ENCODE measurements around the gene CKAP4.

Gene CKAP4

DNA sequence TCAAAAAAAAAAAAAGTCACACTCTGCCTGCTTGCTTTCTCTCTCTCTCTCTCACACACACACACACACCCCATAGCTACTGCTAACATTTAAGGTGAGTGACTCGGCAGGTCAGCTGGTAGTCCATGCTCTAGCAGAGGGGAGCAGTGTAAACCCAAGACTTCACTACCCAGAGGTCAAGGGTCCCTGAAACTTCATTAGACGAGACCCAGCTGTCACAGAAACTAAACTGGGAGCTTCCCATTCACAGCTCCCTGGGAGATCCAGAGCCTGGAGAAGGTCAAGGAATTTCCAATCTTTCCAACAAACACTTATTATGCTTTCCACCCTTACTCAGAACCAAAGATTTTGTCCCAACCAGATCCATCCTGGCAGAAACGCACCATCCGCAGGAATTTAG lies 33.2 kb downstream of the CKAP4 start:
- no peaks in the 10 kb centered on the region for H3K36me3 ChIP-seq (ENCODE audit: insufficient read depth, low read depth, low read length)
- H3K9ac ChIP-seq (ENCODE audit: low read depth, low read length): no peak overlapping the region
- H3K4me1 ChIP-seq (ENCODE audit: insufficient read depth, low read length): no peaks in the 10 kb centered on the region
- H3K4me3 ChIP-seq (ENCODE audit: low read length): no peak overlapping the region
- H3K27me3 ChIP-seq (ENCODE audit: insufficient read depth, low read length): no peaks in the 10 kb centered on the region
- H3K9me3 ChIP-seq (ENCODE audit: insufficient read depth, low read depth, low read length): peaks cover 14% of the 10 kb centered on the region
- no peak overlapping the region for H3K27ac ChIP-seq (ENCODE audit: low read length)

DNA sequence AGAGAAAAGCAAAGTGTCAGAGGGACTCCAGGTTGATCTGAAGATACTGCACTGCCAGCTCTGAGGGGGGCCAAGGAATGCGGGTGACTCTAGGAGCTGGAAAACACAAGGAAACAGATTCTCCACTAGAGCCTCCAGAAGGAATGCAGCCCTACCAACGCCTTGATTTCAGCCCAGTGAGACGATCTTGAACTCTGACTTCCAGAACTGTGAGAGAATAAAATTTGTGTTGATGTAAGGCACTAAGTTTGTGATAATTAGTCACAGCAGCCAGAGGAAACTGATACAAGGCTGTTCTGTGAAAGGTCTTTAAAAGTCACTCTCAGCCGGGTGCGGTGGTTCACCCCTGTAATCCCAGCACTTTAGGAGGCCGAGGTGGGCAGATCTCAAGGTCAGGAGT lies 34.2 kb downstream of the CKAP4 start:
- H3K9me3 ChIP-seq (ENCODE audit: insufficient read depth, low read depth, low read length): peaks cover 14% of the 10 kb centered on the region
- H3K4me3 ChIP-seq (ENCODE audit: low read length): no peak overlapping the region
- no peak overlapping the region for H3K9ac ChIP-seq (ENCODE audit: low read depth, low read length)
- H3K27me3 ChIP-seq (ENCODE audit: insufficient read depth, low read length): no peaks in the 10 kb centered on the region
- H3K27ac ChIP-seq (ENCODE audit: low read length): no peak overlapping the region
- no peaks in the 10 kb centered on the region for H3K4me1 ChIP-seq (ENCODE audit: insufficient read depth, low read length)
- no peaks in the 10 kb centered on the region for H3K36me3 ChIP-seq (ENCODE audit: insufficient read depth, low read depth, low read length)

DNA sequence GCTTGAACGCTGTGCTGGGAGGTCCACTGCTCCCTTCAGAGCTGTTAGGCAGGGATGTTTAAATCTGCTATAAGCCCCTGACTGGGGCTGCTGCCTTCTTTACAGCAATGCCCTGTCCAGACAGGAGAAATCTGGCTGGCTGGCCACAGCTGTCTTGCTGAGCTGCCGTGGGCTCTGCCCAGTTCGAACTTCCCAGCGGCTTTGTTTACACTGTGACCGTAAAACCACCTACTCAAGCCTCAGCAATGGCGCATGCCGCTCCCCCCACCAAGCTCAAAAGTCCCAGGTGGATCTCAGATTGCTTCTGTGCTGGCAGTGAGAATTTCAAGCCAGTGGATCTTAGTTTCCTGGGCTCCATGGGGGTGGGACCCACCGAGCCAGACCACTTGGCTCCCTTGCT lies 35.8 kb downstream of the CKAP4 start:
- Histone ChIP-seq H3K36me3 (ENCODE audit: insufficient read depth, low read depth, low read length) (no peaks in the 10 kb centered on the region), H3K27me3 (ENCODE audit: insufficient read depth, low read length) (no peaks in the 10 kb centered on the region), H3K4me1 (ENCODE audit: insufficient read depth, low read length) (no peaks in the 10 kb centered on the region), H3K9me3 (ENCODE audit: insufficient read depth, low read depth, low read length) (no peaks in the 10 kb centered on the region), H3K4me3 (ENCODE audit: low read length) (no peak overlapping the region), H3K9ac (ENCODE audit: low read depth, low read length) (no peak overlapping the region), H3K27ac (ENCODE audit: low read length) (no peak overlapping the region)

DNA sequence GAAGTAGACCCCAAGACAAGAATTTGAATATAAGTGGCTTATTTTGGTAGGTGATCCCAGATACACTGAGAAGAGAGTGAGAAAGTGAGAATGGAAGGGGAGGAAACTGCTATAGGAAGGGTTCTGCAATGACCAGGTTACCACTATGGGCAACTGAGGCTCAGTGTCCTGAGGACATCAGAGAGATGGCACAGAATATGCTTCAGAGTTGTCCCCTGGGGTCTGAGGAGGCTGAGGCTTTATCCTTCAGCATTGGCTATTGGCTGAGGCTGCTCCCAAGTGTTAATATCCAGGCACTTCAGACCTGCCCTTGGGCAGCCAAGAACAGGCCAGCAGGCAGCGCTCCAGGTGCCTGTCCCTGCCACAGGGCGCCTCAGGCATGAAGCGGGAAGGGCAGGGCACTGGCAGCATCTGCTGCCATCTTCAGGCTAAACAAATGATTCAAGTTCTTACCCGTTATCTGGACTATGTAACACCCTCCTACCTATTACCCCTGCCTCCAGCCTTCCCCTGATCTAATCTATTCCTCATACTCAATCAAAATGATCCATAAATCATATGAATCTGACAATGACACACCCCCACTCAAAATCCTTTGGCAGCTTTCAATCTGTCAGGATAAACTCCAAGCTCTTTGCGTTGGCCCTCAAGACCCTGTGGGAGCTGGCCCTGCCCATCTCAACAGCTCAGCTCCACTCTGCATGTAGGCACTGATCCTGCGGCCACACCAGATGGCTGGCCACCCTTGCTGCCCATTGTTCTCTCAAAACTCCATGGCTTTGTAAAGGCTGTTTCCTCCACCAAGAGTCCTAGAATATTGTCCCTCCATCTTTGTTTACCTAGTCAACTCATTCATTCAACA lies 42.4 kb downstream of the CKAP4 start:
- H3K27ac ChIP-seq (ENCODE audit: low read length): no peak overlapping the region
- H3K9ac ChIP-seq (ENCODE audit: low read depth, low read length): no peak overlapping the region
- H3K4me3 ChIP-seq (ENCODE audit: low read length): no peak overlapping the region
- H3K27me3 ChIP-seq (ENCODE audit: insufficient read depth, low read length): no peaks in the 10 kb centered on the region
- H3K4me1 ChIP-seq (ENCODE audit: insufficient read depth, low read length): no peaks in the 10 kb centered on the region
- H3K36me3 ChIP-seq (ENCODE audit: insufficient read depth, low read depth, low read length): no peaks in the 10 kb centered on the region
- no peaks in the 10 kb centered on the region for H3K9me3 ChIP-seq (ENCODE audit: insufficient read depth, low read depth, low read length)

DNA sequence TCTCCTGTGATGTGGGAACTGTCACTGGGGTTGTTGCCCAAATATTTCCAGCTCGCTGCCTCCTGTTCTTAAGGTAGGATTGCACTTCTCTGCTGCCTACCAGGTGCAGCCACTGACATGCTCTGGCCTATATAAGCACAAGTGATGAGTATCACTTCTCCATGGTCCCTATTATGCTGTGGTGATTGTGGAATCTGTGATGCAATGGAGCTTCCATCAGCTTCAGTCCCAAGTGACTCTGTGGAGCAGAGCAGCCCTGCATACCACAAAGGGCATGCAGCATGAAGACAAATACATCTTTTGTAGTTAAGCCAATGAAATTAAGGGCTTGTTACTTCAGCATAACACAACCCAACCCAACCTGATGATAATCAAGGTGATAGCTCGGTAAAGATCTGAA lies 43.5 kb downstream of the CKAP4 start:
- H3K9ac ChIP-seq (ENCODE audit: low read depth, low read length): no peak overlapping the region
- no peaks in the 10 kb centered on the region for H3K27me3 ChIP-seq (ENCODE audit: insufficient read depth, low read length)
- no peak overlapping the region for H3K4me3 ChIP-seq (ENCODE audit: low read length)
- no peaks in the 10 kb centered on the region for H3K9me3 ChIP-seq (ENCODE audit: insufficient read depth, low read depth, low read length)
- H3K27ac ChIP-seq (ENCODE audit: low read length): no peak overlapping the region
- H3K36me3 ChIP-seq (ENCODE audit: insufficient read depth, low read depth, low read length): no peaks in the 10 kb centered on the region
- H3K4me1 ChIP-seq (ENCODE audit: insufficient read depth, low read length): no peaks in the 10 kb centered on the region

DNA sequence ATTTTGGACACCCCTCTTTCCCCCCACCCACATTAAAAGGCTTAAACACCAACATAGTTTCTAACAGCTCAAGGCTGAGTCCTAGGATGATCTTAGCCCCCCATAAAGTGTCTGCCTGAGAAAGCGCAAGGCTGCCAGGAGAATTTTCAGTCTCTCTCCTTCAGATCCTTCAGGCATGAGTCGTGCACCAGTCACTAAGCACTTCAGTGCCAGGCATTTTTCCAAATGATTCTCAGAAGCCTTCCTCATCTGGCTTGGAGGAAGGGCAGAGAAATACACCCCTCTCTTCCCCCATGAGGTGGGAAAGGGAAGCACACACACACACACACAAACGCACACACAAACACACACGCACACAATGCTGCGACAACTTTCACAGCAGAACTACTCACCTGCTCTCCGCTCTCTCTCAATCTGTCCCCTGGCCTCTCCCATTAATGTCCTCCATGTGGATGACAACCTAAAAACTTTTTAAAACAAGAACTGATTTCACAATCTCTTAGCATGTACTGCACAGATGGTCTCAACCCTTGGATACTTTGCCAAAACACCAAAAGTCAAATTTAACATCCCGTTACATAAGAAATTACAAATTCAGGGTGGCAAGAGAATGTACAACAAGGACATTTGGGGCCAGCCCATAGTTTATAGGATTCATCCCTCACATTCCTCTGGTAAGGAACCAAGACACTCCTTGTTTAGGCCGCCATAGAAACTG lies 49.8 kb downstream of the CKAP4 start:
- H3K4me3 ChIP-seq (ENCODE audit: low read length): no peak overlapping the region
- H3K27ac ChIP-seq (ENCODE audit: low read length): no peak overlapping the region
- H3K27me3 ChIP-seq (ENCODE audit: insufficient read depth, low read length): no peaks in the 10 kb centered on the region
- H3K36me3 ChIP-seq (ENCODE audit: insufficient read depth, low read depth, low read length): no peaks in the 10 kb centered on the region
- H3K4me1 ChIP-seq (ENCODE audit: insufficient read depth, low read length): no peaks in the 10 kb centered on the region
- no peaks in the 10 kb centered on the region for H3K9me3 ChIP-seq (ENCODE audit: insufficient read depth, low read depth, low read length)
- no peak overlapping the region for H3K9ac ChIP-seq (ENCODE audit: low read depth, low read length)

DNA sequence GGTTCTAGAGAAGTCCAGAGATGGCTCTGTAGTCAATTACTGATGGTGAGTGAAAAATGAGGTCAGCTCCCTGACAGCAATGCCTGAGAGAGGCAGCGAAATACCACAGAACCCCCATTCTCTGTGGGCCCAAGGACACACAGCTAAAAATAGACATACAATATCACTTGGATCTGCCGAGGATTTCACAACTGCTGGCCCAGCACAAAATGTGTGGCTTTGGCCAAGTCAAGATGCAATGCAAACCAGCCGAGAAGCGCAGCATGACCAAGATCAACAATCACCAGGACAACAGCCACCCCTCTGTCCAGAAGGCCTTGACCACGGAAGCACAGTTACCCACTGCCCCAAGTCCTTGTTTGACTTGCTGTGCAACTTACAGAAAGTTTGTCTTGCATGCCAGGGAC lies 52.2 kb downstream of the CKAP4 start:
- no peak overlapping the region for H3K4me3 ChIP-seq (ENCODE audit: low read length)
- no peaks in the 10 kb centered on the region for H3K9me3 ChIP-seq (ENCODE audit: insufficient read depth, low read depth, low read length)
- H3K27me3 ChIP-seq (ENCODE audit: insufficient read depth, low read length): no peaks in the 10 kb centered on the region
- no peak overlapping the region for H3K27ac ChIP-seq (ENCODE audit: low read length)
- H3K36me3 ChIP-seq (ENCODE audit: insufficient read depth, low read depth, low read length): no peaks in the 10 kb centered on the region
- H3K4me1 ChIP-seq (ENCODE audit: insufficient read depth, low read length): no peaks in the 10 kb centered on the region
- H3K9ac ChIP-seq (ENCODE audit: low read depth, low read length): no peak overlapping the region

DNA sequence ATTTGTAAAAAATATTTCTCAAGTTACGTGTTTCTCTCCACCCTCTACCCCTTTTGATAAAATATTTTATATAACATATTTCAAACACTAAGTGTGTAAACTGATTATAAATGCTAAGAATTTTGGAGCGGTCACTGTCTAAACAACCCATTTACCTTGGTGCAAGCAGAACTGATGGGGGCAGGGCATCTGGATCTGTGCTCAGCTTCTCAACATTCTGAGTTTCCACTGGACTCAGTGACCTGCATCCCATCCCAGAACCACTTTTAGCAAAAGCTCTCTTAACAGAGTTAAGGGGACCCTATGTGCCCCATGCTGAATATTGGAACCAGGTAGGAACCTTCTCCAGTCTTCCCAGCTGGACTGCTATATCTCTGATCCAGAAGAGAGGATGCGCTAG lies 53.5 kb downstream of the CKAP4 start:
- H3K36me3 ChIP-seq (ENCODE audit: insufficient read depth, low read depth, low read length): no peaks in the 10 kb centered on the region
- H3K4me3 ChIP-seq (ENCODE audit: low read length): no peak overlapping the region
- H3K27me3 ChIP-seq (ENCODE audit: insufficient read depth, low read length): no peaks in the 10 kb centered on the region
- no peaks in the 10 kb centered on the region for H3K9me3 ChIP-seq (ENCODE audit: insufficient read depth, low read depth, low read length)
- H3K4me1 ChIP-seq (ENCODE audit: insufficient read depth, low read length): no peaks in the 10 kb centered on the region
- no peak overlapping the region for H3K27ac ChIP-seq (ENCODE audit: low read length)
- no peak overlapping the region for H3K9ac ChIP-seq (ENCODE audit: low read depth, low read length)

DNA sequence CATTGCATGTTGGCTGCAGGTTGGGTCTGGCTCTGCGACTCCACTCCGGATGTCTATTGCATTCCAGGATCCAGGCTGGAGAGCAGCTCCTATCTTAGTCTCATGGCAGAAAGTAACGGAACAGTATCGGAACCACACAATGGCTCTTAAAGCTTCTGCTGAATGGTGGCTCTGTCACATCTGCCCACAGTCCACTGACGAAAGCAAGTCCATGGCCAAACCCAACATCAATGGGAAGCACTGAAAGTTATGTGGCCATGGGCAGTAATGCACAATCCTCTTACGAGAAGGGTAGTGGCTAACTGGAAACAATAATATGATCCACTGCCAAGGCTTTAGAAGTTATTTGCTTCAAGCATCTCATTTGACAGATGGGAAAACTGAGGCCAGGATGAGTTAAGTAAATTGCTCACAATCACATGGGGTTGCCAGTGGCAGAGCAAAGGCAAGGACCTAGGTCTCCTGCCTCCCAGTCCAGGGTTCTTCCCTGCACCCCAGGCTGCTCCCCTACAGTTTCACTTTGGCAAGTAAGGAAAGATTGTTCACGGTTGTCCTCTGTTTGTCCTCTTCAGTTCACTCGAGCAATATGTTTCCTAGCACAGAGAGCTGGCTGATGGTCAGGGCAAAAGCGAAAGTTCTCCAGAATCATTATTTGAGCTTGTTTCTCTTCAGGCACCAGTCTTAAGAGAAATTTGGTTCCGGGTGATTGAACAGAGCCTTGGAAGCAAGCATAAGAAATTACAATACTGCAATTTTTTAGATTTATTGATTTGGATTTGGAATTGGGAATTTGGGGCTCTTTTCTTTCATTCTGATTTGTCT lies 54.2 kb downstream of the CKAP4 start:
- H3K36me3 ChIP-seq (ENCODE audit: insufficient read depth, low read depth, low read length): no peaks in the 10 kb centered on the region

DNA sequence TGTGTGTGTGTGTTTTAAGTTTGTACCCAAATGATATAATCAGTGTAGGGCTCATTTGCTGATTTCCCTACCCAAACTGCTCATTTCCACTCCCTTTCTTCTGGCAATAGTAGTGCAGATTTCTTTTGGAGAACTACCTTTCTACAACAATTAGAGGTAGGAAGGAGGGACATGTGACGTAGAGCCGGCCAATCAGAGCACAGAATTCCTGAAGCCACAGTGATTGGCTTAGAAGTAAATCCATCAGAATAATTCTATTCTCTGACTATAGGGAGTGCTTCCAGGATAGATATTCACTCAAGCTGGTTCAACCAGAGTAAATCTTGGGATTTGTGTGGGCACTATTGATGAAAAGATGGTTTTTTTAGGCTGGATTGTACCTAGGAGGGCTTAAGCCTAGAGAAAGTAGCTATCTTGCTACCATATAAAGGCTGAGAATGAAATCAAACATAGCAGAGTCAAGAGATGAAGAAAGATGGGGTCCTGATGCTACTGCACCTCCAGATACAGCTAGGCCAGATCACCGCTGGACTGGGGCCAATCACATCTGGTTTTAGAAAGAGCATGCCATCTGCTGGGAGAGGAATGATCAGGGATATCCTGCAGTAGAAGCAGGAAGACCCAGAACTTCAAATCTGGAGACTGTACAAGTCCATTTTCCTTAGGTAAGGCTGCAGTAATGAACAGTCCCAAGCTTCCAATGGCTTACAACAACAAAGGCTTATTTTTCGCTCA lies 55.0 kb downstream of the CKAP4 start:
- Histone ChIP-seq H3K9me3 (ENCODE audit: insufficient read depth, low read depth, low read length) (no peaks in the 10 kb centered on the region), H3K4me3 (ENCODE audit: low read length) (no peak overlapping the region), H3K9ac (ENCODE audit: low read depth, low read length) (no peak overlapping the region), H3K36me3 (ENCODE audit: insufficient read depth, low read depth, low read length) (no peaks in the 10 kb centered on the region), H3K4me1 (ENCODE audit: insufficient read depth, low read length) (peaks cover 6% of the 10 kb centered on the region; the same call in 1 of the 2 replicates), H3K27ac (ENCODE audit: low read length) (no peak overlapping the region), H3K27me3 (ENCODE audit: insufficient read depth, low read length) (no peaks in the 10 kb centered on the region)

More for the DNA sequence above, 54.2 kb downstream of the CKAP4 start:
- Histone ChIP-seq H3K27me3 (ENCODE audit: insufficient read depth, low read length) (no peaks in the 10 kb centered on the region), H3K9me3 (ENCODE audit: insufficient read depth, low read depth, low read length) (no peaks in the 10 kb centered on the region), H3K9ac (ENCODE audit: low read depth, low read length) (no peak overlapping the region), H3K4me1 (ENCODE audit: insufficient read depth, low read length) (no peaks in the 10 kb centered on the region), H3K4me3 (ENCODE audit: low read length) (no peak overlapping the region), H3K27ac (ENCODE audit: low read length) (no peak overlapping the region)

DNA sequence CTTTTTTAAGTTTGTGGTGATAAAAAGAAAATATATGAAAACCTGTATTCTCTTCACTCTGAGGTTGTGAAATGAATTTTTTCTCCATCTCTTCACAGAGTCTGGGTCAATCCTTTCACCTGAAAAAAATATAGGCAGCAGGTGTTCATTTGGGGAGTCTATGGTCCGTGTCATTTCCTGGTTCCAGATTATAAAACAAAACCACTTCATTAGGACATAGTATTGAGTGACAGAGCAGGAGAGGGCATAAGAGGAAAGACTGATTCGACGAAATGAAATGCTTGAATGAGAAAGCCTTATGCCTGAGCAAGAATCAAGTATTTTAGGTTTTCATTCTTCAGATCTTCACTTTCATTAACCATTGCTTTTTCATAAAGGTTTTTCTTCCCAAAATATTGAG lies 57.2 kb downstream of the CKAP4 start:
- H3K27ac ChIP-seq (ENCODE audit: low read length): no peak overlapping the region
- H3K4me1 ChIP-seq (ENCODE audit: insufficient read depth, low read length): peaks cover 8% of the 10 kb centered on the region; the same call in 1 of the 2 replicates
- no peak overlapping the region for H3K4me3 ChIP-seq (ENCODE audit: low read length)
- no peaks in the 10 kb centered on the region for H3K9me3 ChIP-seq (ENCODE audit: insufficient read depth, low read depth, low read length)
- no peaks in the 10 kb centered on the region for H3K27me3 ChIP-seq (ENCODE audit: insufficient read depth, low read length)
- H3K9ac ChIP-seq (ENCODE audit: low read depth, low read length): no peak overlapping the region
- no peaks in the 10 kb centered on the region for H3K36me3 ChIP-seq (ENCODE audit: insufficient read depth, low read depth, low read length)

Data from iPS-20b (cell line).